BJ (cell line): ENCODE measurements around the gene RAB7A. TPM values are rescaled to one million over a fixed set of nuclear protein-coding genes. Genes with fewer than 3 reads are reported as not detected.

ENCODE experiments used
- CTCF ChIA-PET: fragments of 350-600 bp; formaldehyde crosslinking; extraction: SDS; loops from one replicate; lab custom pipeline; 2021; ENCODE audit warnings: antibody characterized with exemption, inconsistent platforms; lab: Yijun Ruan, JAX
- POLR2A ChIA-PET: fragments of 300-600 bp; sonication (Branson Sonifier 250); formaldehyde crosslinking; extraction: SDS; loops from one replicate; lab custom pipeline; 2021; ENCODE audit warnings: antibody characterized with exemption; lab: Charles Lee
- DNase-seq: peaks from one replicate; pipeline ENCODE4 v3.0.0-alpha.2; 2011; ENCODE audit warnings: low read depth
- H3K27me3 ChIP-seq: 2 replicates; pipeline ENCODE4 v1.6.0; 2011; ENCODE audit warnings: low read length; ENCODE audit not compliant: control insufficient read depth, insufficient read depth
- H3K36me3 ChIP-seq: 2 replicates; pipeline ENCODE4 v1.5.1; 2011; ENCODE audit warnings: low read length; ENCODE audit not compliant: control insufficient read depth, insufficient read depth
- H3K4me3 ChIP-seq: 2 replicates; pipeline ENCODE4 v1.5.1; 2011; ENCODE audit warnings: low read depth, mild to moderate bottlenecking, control low read depth, low read length
- CTCF ChIP-seq: IDR thresholded peaks from 2 replicates; pipeline ENCODE4 v1.5.1; 2011; ENCODE audit warnings: low read depth, mild to moderate bottlenecking, control low read depth, inconsistent platforms, low read length, moderate library complexity; ENCODE audit not compliant: insufficient read depth
- polyA plus RNA-seq: library from polyadenylated mRNA; depleted of rRNA; stranded (reverse); fragments of >200 nt; gene quantifications from 2 replicates; pipeline ENCODE4 v1.2.3, GENCODE V29; 2011

The RAB7A gene
- polyA plus RNA-seq, 1 experiment: 202 TPM

GRCh38 chr3:128780101-128780837 is 54.3 kb downstream of the RAB7A start:
- no peaks in the 10 kb centered on the region; the same call in 1 of the 2 replicates for H3K36me3 ChIP-seq
- POLR2A ChIA-PET: no interaction called here
- CTCF ChIA-PET: interaction anchor here (0.6 to 2.8 kb wide), 3 partner anchors 15 to 99 kb away, joined by 4 to 12 read pairs (median 7); no protein-coding TSS in a partner anchor
- no peak for DNase-seq
- no peaks in the 10 kb centered on the region for H3K27me3 ChIP-seq
- TF ChIP-seq CTCF: no peak
- no peak overlapping the region for H3K4me3 ChIP-seq

- Histone ChIP-seq H3K4me3 (no peak overlapping the region), H3K36me3 (no peaks in the 10 kb centered on the region; the same call in 1 of the 2 replicates), H3K27me3 (no peaks in the 10 kb centered on the region)
- no peak for TF ChIP-seq CTCF
- DNase-seq: no peak
- POLR2A ChIA-PET: no interaction called here
- CTCF ChIA-PET: interaction anchor here (0.6 to 2.8 kb wide), 5 partner anchors 12 to 100 kb away, joined by 3 to 12 read pairs (median 4); no protein-coding TSS in a partner anchor
These were observed 55.2 kb downstream of the RAB7A start for GRCh38 chr3:128781164-128781563.

- Histone ChIP-seq H3K4me3 (no peak overlapping the region), H3K36me3 (no peaks in the 10 kb centered on the region), H3K27me3 (no peaks in the 10 kb centered on the region)
- DNase-seq: no peak
- POLR2A ChIA-PET: no interaction called here
- no peak for TF ChIP-seq CTCF
- CTCF ChIA-PET: interaction anchor here (0.7 to 2.8 kb wide), 3 partner anchors 12 to 165 kb away, joined by 3 to 12 read pairs (median 4); no protein-coding TSS in a partner anchor
These were observed 56.5 kb downstream of the RAB7A start for GRCh38 chr3:128782282-128783146.

GRCh38 chr3:128783774-128784173 is 57.8 kb downstream of the RAB7A start:
- Histone ChIP-seq H3K36me3 (peaks cover 1% of the 10 kb centered on the region; the same call in 1 of the 2 replicates), H3K4me3 (no peak overlapping the region), H3K27me3 (no peaks in the 10 kb centered on the region)
- CTCF ChIA-PET: interaction anchor here (1.4 kb wide), 1 partner anchor 11 kb away, joined by 5 read pairs; no protein-coding TSS in a partner anchor
- TF ChIP-seq CTCF: no peak
- POLR2A ChIA-PET: no interaction called here
- no peak for DNase-seq

GRCh38 chr3:128784232-128784631 is 58.2 kb downstream of the RAB7A start:
- DNase-seq: no peak
- peak; percentile 39; the same call in 1 of the 2 replicates for TF ChIP-seq CTCF
- H3K36me3 ChIP-seq: peaks cover 1% of the 10 kb centered on the region; the same call in 1 of the 2 replicates
- ChIA-PET CTCF (interaction anchor here (1.4 kb wide), 1 partner anchor 11 kb away, joined by 5 read pairs; no protein-coding TSS in a partner anchor), POLR2A (no interaction called here)
- H3K4me3 ChIP-seq: no peak overlapping the region
- H3K27me3 ChIP-seq: no peaks in the 10 kb centered on the region
